ENCODE data around the gene PERCC1. TPM values are rescaled to one million over a fixed set of nuclear protein-coding genes. Genes with fewer than 3 reads are reported as not detected.

Gene PERCC1
- total RNA-seq, result not detected in 2 replicates

DNA sequence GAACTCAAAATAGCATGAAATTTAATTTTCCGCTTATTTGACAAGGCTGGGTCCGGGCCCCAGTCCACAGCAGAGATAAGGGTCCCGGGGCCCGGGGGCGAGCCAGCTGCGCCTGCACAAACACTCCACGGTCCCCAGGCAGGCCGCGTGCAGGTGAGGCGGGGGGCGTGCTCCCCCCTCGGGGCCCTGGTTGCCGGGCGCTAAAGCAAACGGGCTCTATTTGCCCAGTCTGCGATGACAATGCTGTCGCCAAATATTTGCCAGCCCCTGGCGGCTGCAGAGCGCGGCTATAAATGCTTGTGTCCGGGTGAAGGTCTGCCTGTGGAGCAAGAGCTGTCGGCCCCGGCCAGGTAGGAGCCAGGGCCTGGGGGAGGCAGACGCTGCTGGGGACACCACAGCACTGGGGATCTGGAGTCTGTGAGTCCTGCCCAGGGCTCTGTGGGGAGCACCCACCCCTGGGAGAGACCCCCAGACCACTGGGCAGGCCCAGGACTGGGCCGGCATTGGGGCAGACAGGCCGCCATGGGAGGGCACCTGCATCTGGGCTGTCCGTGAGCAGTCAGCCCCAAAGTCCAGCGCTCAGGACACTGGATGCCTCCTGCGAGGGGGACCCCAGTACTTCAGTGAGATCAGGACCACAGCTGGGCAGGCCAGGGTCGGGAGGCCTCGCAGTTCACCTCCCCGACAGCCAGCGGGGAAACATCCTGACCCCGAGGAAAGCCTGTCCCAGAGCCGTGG lies at the start of gene PERCC1:
PERCC1 (plus strand) TSS at position 320 of the 738 bp plus-strand sequence. CDS start 1,516 bp downstream, outside the sequence.

DNA sequence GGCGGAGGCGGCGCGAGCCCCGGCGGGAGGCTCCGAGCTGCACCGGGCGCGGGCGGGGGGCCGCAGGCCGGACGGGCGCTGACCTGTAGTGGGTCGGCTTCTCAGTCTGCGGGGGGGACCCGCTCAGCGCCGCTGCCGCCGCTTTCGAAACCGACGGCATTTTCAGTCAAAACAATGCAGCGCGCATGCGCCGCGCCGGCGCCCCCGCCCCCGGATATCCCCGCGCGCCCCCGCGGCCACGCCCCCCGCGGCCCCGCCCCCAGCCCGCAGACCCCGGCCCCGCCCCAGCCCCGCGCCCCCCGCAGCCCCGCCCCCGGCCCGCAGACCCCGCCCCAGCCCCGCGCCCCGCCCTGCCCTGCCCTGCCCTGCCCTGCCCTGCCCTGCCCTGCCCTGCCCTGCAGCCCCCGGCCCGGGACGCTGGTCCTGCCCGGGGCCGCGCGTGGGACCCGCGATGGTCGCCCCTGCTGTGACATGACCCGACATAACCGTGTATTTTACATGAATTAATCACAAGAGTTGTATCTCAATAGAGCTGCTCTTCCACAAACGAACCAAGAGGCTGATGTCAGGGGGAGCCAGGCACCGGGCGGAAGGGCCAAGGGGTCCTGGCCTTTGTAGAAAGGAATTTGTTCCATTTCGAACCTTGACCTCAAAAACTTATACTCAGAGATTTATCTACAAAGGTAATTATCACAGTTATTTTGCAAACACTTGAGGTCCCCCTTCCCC lies 16.2 kb upstream of the PERCC1 start, which contains the start of gene UNKL:
UNKL (minus strand) TSS at position 173 of the 729 bp plus-strand sequence; CDS start at position 160, 13 bp downstream.

DNA sequence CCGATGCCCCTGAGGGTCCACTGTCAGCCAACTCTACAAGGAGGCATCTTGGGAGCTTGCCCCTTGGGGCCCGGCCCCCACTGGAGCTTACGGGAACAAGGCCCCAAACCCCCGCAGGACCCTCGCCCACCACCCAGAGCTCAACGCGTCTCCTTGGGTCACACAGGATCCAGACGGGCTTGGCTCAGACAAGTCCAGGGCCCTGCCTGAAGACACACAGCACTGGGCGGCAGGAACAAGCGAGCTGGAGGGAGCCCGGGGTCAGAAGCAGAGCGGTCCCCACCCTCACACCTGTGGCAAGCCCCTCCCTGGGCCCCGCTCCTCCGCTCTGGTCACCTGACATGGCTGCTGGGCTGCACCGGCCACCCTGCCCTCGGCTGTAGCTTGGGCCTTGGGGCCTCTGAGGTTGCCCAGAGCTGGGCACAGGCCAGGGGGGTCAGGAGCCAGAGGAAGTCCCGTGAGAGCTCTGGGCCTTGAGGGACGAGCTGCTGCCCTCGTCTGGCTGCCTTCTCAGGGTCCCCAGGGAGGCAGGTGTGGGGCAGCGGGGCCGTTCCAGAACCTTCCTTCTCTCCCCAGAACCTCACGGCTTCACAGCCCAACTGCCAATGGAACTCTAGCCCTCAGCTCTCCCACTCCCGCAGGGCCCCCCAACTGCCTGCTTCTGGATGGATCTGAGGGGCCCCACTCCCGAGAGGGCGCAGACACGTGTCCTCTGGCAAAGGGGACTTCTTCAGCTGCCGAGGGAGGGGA lies 13.3 kb downstream of the PERCC1 start, which contains the start of gene CCDC154:
CCDC154 (minus strand) TSS at position 577 of the 750 bp plus-strand sequence; CDS start at position 343, 234 bp downstream.

DNA sequence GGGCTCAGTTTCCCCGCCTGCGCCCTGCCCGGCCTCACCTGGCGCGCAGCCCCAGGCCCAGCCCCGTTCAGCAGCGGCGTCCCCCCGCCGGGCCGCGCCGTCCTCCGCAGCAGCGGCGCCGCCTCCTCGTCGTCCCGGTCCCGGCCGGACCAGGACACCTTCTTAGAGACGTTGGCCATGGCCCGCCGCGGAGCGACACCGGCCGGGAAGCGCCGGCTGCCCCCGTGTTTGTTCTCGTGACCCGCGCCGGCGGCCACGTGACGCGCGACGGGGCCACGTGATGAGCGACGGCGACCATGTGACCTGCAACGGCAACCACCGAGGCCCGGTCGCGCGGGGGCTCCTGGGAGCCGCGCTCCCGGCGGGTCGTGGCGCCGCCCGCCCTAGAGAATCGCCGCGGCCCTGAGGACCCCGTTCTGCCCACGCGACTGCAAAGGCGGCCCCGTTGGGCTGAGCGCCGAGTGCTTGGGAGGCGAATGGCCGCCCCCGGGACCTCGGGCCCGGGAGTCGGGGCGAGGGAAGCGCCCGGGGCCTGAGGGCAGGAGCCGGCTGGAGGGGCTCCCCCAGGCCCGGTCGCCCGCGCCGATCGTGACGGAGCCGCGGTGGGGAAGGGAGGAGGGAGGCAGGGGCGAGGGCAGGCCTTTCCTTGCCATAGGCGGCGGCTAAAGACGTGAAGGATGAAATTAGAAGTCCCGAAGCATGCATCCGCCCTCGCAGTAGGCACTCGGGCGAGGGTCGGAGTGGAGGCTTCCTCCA lies 44.1 kb downstream of the PERCC1 start, which contains the start of gene CLCN7:
CLCN7 (minus strand) TSS at position 233 of the 756 bp plus-strand sequence; CDS start at position 179, 54 bp downstream.

Other genes starting within 250 kb of the PERCC1 start
- gene TPSG1, start 205.8 kb upstream of the PERCC1 start, total RNA-seq, result not detected in 2 replicates
- not detected in 2 replicates for gene TPSB2, start 200.9 kb upstream of the PERCC1 start, total RNA-seq
- gene TPSAB1, start 190.4 kb upstream of the PERCC1 start, total RNA-seq, result not detected in 2 replicates
- not detected in 2 replicates for gene TPSD1, start 175.0 kb upstream of the PERCC1 start, total RNA-seq
- 63.9 and 86.0 TPM in 2 replicates for gene UBE2I, start 121.4 kb upstream of the PERCC1 start, total RNA-seq
- 0.66 and 2.4 TPM in 2 replicates for gene BAIAP3, start 97.4 kb upstream of the PERCC1 start, total RNA-seq
- gene TSR3, start 79.2 kb upstream of the PERCC1 start, total RNA-seq, result 43.1 and 73.6 TPM in 2 replicates
- 30.6 and 67.2 TPM in 2 replicates for gene GNPTG, start 79.1 kb upstream of the PERCC1 start, total RNA-seq
- gene UNKL, start 16.4 kb upstream of the PERCC1 start, total RNA-seq, result 8.2 and 9.4 TPM in 2 replicates
- 13.1 and 17.0 TPM in 2 replicates for gene UQCC4, start 10.3 kb upstream of the PERCC1 start, total RNA-seq
- gene CCDC154, start 13.5 kb downstream of the PERCC1 start, total RNA-seq, result 0.14 and 0.88 TPM in 2 replicates
- 74.9 and 195 TPM in 2 replicates for gene CLCN7, start 44.0 kb downstream of the PERCC1 start, total RNA-seq
- gene PTX4, start 57.9 kb downstream of the PERCC1 start, total RNA-seq, result 0.29 TPM in 1 of 2 replicates, not detected in the other
- 17.3 and 30.4 TPM in 2 replicates for gene TELO2, start 62.3 kb downstream of the PERCC1 start, total RNA-seq
- gene TMEM204, start 102.6 kb downstream of the PERCC1 start, total RNA-seq, result 9.6 and 39.7 TPM in 2 replicates
- 22.8 and 25.2 TPM in 2 replicates for gene IFT140, start 181.0 kb downstream of the PERCC1 start, total RNA-seq
- gene CRAMP1, start 181.3 kb downstream of the PERCC1 start, total RNA-seq, result 9.8 and 16.0 TPM in 2 replicates
- 25.6 and 84.6 TPM in 2 replicates for gene JPT2, start 247.2 kb downstream of the PERCC1 start, total RNA-seq